Breast epithelium (tissue), 4 donors: ENCODE measurements around the gene ATP8B1. TPM values are rescaled to one million over a fixed set of nuclear protein-coding genes. Genes with fewer than 3 reads are reported as not detected.
A peak's percentile ranks its signal among the peaks of the same experiment; 100 is the strongest.

Experiments used
- DNase-seq, 2 donors: peaks; one replicate each; pipeline ENCODE4 v3.0.0-alpha.2; 2019; ENCODE audit warnings: low spot score in 2 of 2
- H3K27ac ChIP-seq, 2 donors: fragments of 200-600 bp; sonication (generic) in 1 of 2; one replicate each; pipeline ENCODE4 v1.5.1; 2016 to 2019; ENCODE audit warnings: mild to moderate bottlenecking in 1 of 2
- H3K27me3 ChIP-seq, 2 donors: fragments of 200-600 bp; sonication (generic) in 1 of 2; one replicate each; pipeline versions ENCODE4 v1.5.1 to v1.6.0; 2017 to 2019; ENCODE audit warnings: control low read depth in 1 of 2, mild to moderate bottlenecking in 1 of 2
- H3K36me3 ChIP-seq: fragments of 200-600 bp; one replicate; pipeline ENCODE4 v1.5.1; 2019
- H3K4me1 ChIP-seq, 2 donors: fragments of 200-600 bp; sonication (generic); one replicate each; pipeline ENCODE4 v1.5.1; 2016 to 2019; ENCODE audit warnings: control low read depth in 1 of 2
- H3K4me3 ChIP-seq, 3 donors: fragments of 200-600 bp; sonication (generic); 1 replicate in 2 of 3; 2 replicates in 1 of 3; pipeline ENCODE4 v1.5.1; 2016 to 2019; ENCODE audit warnings: mild to moderate bottlenecking in 3 of 3, moderate library complexity in 2 of 3
- H3K9me3 ChIP-seq, 2 donors: fragments of 200-600 bp; sonication (generic) in 1 of 2; one replicate each; pipeline ENCODE4 v1.5.1; 2016 to 2019; ENCODE audit warnings: control low read depth in 1 of 2
- POLR2A ChIP-seq: fragments of 450-650 bp; IDR thresholded peaks from one replicate; pipeline ENCODE4 v1.6.1; 2016; ENCODE audit warnings: antibody characterized with exemption, mild to moderate bottlenecking, moderate library complexity
- POLR2AphosphoS5 ChIP-seq, 3 donors: sonication (generic); formaldehyde crosslinking; IDR thresholded peaks; one replicate each; pipeline ENCODE4 v1.6.1; 2017; ENCODE audit warnings: antibody characterized with exemption in 3 of 3
- intact Hi-C: fragments of 100-400 bp; cut with DNase I; formaldehyde crosslinking; loops from one replicate; pipeline ENCODE4 v1.15.1; 2023; ENCODE audit warnings: low total_unique reads
- total RNA-seq, 3 donors: library from RNA; depleted of rRNA; stranded (reverse); fragments of >200 nt; gene quantifications; one replicate each; pipeline ENCODE4 v1.1.0, GENCODE V29; 2016
- TF ChIP-seq, protein P1 (sequence below), 3 donors: fragments of 450-650 bp; IDR thresholded peaks; one replicate each; pipeline ENCODE4 v1.5.1; 2016 to 2017; ENCODE audit warnings: antibody characterized with exemption in 3 of 3, mild to moderate bottlenecking in 3 of 3, moderate library complexity in 3 of 3

The ATP8B1 gene
- total RNA-seq, 3 donors from 2014 or later, result 5.1 to 45.1 (median 41.3) TPM

DNA sequence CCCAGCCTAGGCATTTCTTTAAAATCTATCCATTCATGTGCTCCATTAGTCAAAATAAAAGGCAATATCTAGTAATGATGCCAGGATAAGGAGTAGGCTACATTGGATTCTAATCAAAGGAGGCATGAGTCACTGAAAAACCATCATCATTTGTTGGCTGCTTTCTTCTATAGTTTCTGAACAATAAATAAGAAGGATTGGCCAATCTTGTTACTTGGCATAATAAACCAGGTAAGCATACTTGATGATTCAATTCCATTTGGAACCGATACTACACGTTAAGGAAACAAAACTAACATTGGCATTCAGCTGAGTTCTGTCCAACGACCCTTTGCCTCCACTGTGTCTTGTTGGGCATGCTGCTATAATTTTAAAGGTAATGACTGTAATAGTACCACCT is 27.2 kb downstream of the ATP8B1 start:
- Histone ChIP-seq H3K4me3 (peak overlapping the region in 1 of 3 donors; percentile 24), H3K36me3 (no peaks in the 10 kb centered on the region), H3K27me3 (no peaks in the 10 kb centered on the region), H3K27ac (peak overlapping the region; percentile 82 to 92), H3K4me1 (peaks cover 2 to 10% of the 10 kb centered on the region in 2 donors), H3K9me3 (no peaks in the 10 kb centered on the region)
- no peak for DNase-seq
- TF ChIP-seq, protein P1, sequence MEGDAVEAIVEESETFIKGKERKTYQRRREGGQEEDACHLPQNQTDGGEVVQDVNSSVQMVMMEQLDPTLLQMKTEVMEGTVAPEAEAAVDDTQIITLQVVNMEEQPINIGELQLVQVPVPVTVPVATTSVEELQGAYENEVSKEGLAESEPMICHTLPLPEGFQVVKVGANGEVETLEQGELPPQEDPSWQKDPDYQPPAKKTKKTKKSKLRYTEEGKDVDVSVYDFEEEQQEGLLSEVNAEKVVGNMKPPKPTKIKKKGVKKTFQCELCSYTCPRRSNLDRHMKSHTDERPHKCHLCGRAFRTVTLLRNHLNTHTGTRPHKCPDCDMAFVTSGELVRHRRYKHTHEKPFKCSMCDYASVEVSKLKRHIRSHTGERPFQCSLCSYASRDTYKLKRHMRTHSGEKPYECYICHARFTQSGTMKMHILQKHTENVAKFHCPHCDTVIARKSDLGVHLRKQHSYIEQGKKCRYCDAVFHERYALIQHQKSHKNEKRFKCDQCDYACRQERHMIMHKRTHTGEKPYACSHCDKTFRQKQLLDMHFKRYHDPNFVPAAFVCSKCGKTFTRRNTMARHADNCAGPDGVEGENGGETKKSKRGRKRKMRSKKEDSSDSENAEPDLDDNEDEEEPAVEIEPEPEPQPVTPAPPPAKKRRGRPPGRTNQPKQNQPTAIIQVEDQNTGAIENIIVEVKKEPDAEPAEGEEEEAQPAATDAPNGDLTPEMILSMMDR (IDR thresholded peaks at IDR 0.05), result no peak
- TF ChIP-seq POLR2A (no peak), POLR2AphosphoS5 (IDR thresholded peaks at IDR 0.05) (no peak)
- intact Hi-C loops, result no loop called here

DNA sequence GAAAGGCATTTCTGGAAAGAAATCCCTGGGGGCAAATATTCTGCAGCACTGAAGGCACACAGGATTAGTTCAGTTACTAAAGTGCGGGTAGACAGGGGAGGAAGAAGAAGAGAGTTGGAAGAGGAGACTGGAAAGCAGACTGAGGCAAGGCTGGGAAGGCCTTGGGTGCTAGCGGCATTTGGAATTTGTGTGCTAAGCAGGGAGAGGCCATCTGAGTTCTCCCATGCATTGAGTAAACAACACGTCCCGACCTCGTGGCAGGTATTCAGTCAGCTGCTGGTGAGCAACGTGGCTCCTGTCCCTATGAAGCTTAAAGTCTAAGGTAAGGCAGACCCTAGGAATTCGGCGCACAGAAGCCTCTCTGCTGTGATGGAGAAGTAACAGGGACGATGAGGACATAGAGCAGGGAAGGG is 30.7 kb downstream of the ATP8B1 start:
- Histone ChIP-seq H3K4me1 (peaks cover 2 to 12% of the 10 kb centered on the region in 2 donors), H3K27ac (peak overlapping the region; percentile 60 to 79)

DNA sequence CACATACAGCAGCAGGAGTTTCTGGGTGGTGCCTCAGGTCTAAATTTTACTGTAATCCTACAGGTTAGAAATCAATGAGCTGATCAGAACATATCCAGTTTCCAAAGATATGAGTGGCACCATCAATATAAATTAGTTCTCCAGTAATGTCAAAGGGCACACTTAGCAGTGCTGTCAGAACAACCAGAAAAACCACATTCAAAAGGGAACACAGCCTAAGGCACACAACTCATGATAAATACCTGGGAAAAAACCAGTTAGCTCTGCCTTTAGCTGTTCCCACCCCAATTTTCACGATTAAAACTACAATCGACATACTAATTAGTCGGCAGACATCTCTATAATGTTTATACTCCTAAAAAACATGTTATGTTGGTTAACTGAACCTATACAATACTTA is 31.5 kb downstream of the ATP8B1 start:
- H3K4me1 ChIP-seq, result peaks cover 2 to 12% of the 10 kb centered on the region in 2 donors

More for the DNA sequence above, 30.7 kb downstream of the ATP8B1 start:
- no peaks in the 10 kb centered on the region for H3K27me3 ChIP-seq
- intact Hi-C loops, result no loop called here
- peak in 1 of 2 donors; percentile 58 for DNase-seq
- H3K36me3 ChIP-seq, result no peaks in the 10 kb centered on the region
- no peak overlapping the region for H3K4me3 ChIP-seq
- TF ChIP-seq, protein P1 (IDR thresholded peaks at IDR 0.05), result no peak
- no peak for TF ChIP-seq POLR2A
- TF ChIP-seq POLR2AphosphoS5 (IDR thresholded peaks at IDR 0.05), result no peak
- no peaks in the 10 kb centered on the region for H3K9me3 ChIP-seq

DNA sequence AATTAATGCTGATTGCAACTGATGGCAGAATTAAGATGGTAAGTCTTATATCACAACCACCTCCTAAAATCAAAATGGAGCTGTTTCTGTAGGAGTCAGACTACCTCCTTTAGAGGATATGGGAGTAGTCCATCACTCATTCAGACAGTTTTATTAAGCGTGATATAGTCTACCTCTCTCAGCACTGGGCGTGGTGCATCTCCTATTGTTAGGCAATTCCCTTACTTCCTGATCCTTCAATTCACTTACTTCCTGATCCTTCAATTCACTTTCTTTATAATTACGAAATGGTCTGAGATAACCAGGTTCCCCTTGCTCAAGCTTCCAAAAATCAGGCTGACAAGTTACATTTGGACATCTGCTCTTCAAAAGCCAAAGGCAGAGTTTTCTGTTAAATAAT is 31.9 kb downstream of the ATP8B1 start:
- Histone ChIP-seq H3K4me3 (no peak overlapping the region), H3K4me1 (peaks cover under 1 to 7% of the 10 kb centered on the region in 2 donors), H3K27ac (peak overlapping the region; percentile 60 to 79), H3K9me3 (no peaks in the 10 kb centered on the region), H3K27me3 (no peaks in the 10 kb centered on the region), H3K36me3 (no peaks in the 10 kb centered on the region)
- TF ChIP-seq, protein P1 (IDR thresholded peaks at IDR 0.05), result no peak
- TF ChIP-seq POLR2AphosphoS5 (IDR thresholded peaks at IDR 0.05) (no peak), POLR2A (no peak)
- intact Hi-C loops, result no loop called here
- DNase-seq, result no peak

More for the DNA sequence above, 31.5 kb downstream of the ATP8B1 start:
- H3K27me3 ChIP-seq, result no peaks in the 10 kb centered on the region
- H3K36me3 ChIP-seq, result no peaks in the 10 kb centered on the region
- H3K27ac ChIP-seq, result peak overlapping the region; percentile 60 to 79
- no peak for DNase-seq
- no peaks in the 10 kb centered on the region for H3K9me3 ChIP-seq
- intact Hi-C loops, result no loop called here
- no peak overlapping the region for H3K4me3 ChIP-seq
- no peak for TF ChIP-seq POLR2AphosphoS5 (IDR thresholded peaks at IDR 0.05)
- TF ChIP-seq, protein P1 (IDR thresholded peaks at IDR 0.05), result no peak
- no peak for TF ChIP-seq POLR2A

DNA sequence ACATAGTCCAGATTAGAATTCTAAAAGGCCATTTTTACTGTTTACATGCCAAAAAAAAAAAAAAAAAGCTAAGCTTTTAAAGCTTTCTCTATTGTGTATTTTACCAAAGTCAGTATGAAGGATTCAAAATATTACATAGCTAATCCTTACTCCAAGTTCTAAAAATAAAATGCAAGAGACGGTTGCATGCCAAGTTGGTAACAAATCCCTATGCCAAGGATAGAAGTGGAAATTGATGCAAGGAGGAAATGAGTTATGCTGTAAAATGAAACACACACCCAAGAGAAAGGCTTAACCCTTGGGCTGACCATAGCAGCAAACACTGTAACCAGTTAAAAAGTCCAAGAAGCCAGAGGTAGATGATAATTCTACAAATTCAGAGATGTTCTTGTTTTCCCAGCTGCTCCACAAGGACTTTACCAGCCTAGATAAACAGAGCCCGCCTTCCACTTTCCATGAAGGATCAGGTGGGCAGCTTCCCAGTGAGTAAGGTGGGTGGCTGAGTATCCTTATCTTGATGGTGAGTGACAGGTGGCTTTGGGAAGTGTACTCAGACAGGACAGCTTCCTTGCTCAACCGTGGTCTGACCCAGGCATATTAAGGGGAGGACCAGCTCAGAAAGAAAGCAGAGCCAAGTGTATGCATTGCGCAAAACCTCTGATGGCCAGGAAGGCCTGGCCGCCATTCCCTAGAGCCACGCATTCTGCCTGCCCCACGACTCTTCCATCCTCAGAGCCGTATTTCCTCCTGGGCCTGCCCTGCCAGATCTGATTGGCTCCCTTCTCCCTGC is 34.4 kb downstream of the ATP8B1 start:
- TF ChIP-seq POLR2A (no peak), POLR2AphosphoS5 (IDR thresholded peaks at IDR 0.05) (no peak)
- TF ChIP-seq, protein P1 (IDR thresholded peaks at IDR 0.05), result no peak
- DNase-seq, result no peak
- intact Hi-C loops, result loop anchor here (2.0 kb wide), 1 partner anchor 40 kb away; no protein-coding TSS in a partner anchor
- Histone ChIP-seq H3K36me3 (no peaks in the 10 kb centered on the region), H3K4me1 (peaks cover 0 to 5% of the 10 kb centered on the region in 2 donors), H3K27ac (peak overlapping the region; percentile 29 to 60), H3K27me3 (no peaks in the 10 kb centered on the region), H3K4me3 (no peak overlapping the region), H3K9me3 (no peaks in the 10 kb centered on the region)
